ENCODE results near the gene IGF2BP3.

Gene IGF2BP3

DNA sequence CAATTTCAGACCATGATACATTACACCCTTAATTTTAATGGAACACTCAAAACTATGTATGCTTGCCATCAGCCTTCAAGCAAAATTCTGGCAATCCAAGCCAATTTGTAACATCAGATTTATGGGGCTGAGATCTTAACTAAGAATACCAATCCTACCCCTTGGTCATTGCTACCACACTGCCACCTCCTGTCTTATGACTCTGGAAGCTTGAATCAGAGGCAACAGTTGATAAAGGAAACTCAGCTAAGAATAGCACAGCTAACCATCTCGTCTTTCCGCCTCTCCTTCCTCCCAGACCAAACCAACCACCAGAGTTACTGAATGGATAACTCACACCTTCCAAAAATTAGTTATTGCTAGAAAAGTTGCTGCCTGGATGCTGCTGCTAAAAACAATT is 7.4 kb downstream of the IGF2BP3 start:
- Histone ChIP-seq H3K36me3 (ENCODE audit: insufficient read depth, low read length) (no peaks in the 10 kb centered on the region), H3K9ac (ENCODE audit: low read depth, low read length) (no peak overlapping the region), H3K9me3 (ENCODE audit: control insufficient read depth, insufficient read depth, low read length) (no peaks in the 10 kb centered on the region), H3K4me1 (ENCODE audit: insufficient read depth, low read length) (peaks cover 29% of the 10 kb centered on the region)

DNA sequence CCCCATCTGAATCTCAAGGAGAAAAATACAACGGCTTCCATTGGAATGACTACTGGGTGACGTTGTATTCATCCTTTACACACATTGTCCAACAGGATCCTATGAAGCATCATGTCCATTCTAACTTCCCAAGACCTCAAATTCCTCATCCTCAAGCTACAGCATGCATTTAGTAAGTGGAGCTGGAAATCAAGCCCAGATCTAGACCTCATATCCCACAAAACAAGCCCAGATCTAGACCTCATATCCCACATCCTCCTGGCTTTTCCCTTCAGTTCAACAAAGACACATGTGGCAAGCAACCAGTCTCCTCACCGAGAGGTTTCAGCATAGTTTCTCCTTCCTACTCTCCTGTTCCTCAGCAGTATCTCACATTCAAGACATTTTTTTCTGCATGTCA is 12.2 kb downstream of the IGF2BP3 start:
- H3K9ac ChIP-seq (ENCODE audit: low read depth, low read length), result no peak overlapping the region
- H3K36me3 ChIP-seq (ENCODE audit: insufficient read depth, low read length), result no peaks in the 10 kb centered on the region
- H3K9me3 ChIP-seq (ENCODE audit: control insufficient read depth, insufficient read depth, low read length), result no peaks in the 10 kb centered on the region
- H3K4me1 ChIP-seq (ENCODE audit: insufficient read depth, low read length), result peaks cover 23% of the 10 kb centered on the region

DNA sequence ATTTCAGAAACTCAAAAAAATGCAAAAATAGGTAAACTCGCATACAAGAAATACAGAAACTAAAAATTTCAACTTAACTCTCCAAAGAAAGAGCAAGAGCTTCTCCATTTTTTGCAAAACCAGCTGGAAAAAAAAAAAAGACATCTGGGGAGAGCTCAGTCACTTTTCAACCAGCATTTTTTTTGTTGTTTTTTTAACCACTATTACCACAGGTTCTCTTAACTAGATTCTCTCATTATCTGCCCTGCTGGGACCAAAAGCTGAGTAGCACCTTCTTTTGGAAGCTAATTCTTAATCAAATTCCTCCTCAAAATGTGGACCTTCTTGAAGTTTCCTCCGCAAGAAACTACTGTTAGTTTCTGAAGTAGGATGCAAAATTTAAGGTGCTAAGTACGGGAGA is 14.2 kb downstream of the IGF2BP3 start:
- Histone ChIP-seq H3K36me3 (ENCODE audit: insufficient read depth, low read length) (no peaks in the 10 kb centered on the region), H3K9me3 (ENCODE audit: control insufficient read depth, insufficient read depth, low read length) (no peaks in the 10 kb centered on the region), H3K9ac (ENCODE audit: low read depth, low read length) (peak overlapping the region; percentile 16; the same call in 1 of the 2 replicates), H3K4me1 (ENCODE audit: insufficient read depth, low read length) (peaks cover 12% of the 10 kb centered on the region)

DNA sequence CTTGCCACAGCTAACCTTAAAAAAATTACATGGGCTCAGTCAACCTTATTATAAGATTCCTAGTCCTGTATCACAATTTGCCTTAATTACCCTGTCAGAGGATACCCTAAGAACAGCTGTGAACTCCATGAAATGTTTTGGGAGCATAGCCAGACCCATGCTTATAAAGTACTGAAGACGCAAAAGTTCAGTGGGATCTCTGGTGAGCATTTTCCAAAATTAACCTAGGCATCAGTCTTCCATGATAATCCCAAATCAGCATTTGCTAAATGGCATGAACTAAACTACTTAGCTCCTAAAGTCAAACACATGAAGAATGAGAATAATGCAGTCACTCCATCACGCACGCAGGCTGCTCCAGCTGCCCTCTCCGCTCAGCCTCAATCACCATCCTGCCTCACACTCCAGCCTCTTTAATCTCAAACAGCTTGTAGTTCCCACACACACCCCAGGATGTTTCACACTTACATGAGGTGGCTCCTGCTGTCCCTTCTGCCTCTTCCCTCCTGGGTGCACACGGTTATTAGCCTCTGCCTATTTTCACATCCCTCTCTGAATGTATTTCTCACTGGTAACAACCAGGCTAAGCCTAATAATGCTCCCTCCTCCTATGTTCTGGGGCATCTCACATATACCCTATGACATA is 15.3 kb downstream of the IGF2BP3 start:
- no peaks in the 10 kb centered on the region for H3K9me3 ChIP-seq (ENCODE audit: control insufficient read depth, insufficient read depth, low read length)
- no peaks in the 10 kb centered on the region for H3K36me3 ChIP-seq (ENCODE audit: insufficient read depth, low read length)
- H3K4me1 ChIP-seq (ENCODE audit: insufficient read depth, low read length), result peaks cover 12% of the 10 kb centered on the region
- no peak overlapping the region for H3K9ac ChIP-seq (ENCODE audit: low read depth, low read length)

DNA sequence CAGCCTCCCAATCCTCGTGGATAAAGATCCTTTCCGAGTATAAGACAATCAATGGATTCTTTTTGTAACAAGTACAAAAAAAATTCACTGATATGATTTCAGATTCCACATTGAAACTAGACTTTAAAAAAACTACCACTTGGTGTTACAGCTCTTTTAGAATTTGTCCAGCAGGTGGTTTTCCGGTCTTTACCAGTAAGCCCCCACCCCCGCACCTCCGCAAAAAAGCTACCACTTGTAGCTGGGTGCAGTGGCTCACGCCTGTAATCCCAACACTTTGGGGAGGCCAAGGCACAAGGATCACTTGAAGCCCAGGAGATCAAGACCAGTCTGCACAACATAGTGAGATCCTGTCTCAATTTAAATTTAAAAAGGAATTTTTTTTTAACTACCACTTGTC is 19.8 kb downstream of the IGF2BP3 start:
- Histone ChIP-seq H3K36me3 (ENCODE audit: insufficient read depth, low read length) (no peaks in the 10 kb centered on the region), H3K4me1 (ENCODE audit: insufficient read depth, low read length) (peaks cover 11% of the 10 kb centered on the region), H3K9me3 (ENCODE audit: control insufficient read depth, insufficient read depth, low read length) (no peaks in the 10 kb centered on the region), H3K9ac (ENCODE audit: low read depth, low read length) (no peak overlapping the region)

DNA sequence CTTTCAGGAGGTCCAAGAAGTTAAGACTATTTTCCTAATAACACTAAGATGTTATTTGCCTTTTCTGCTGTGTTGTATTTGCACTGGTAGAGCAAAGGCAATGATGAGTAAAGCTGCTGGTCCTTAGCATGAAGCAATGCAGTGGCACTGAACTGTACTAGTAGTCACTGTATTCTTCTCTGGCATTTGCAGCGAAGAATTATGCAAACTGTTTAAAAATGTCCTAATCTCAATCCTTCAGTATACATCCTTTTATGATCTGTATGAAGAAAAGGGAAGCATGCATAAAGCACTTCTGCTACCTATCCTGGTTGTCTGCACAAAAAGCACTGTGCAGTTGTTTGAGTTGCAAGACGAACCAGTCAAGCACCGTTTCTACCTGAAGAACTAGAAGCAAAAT is 20.4 kb downstream of the IGF2BP3 start:
- H3K4me1 ChIP-seq (ENCODE audit: insufficient read depth, low read length), result peaks cover 6% of the 10 kb centered on the region
- H3K9ac ChIP-seq (ENCODE audit: low read depth, low read length), result no peak overlapping the region
- H3K9me3 ChIP-seq (ENCODE audit: control insufficient read depth, insufficient read depth, low read length), result no peaks in the 10 kb centered on the region
- H3K36me3 ChIP-seq (ENCODE audit: insufficient read depth, low read length), result no peaks in the 10 kb centered on the region

DNA sequence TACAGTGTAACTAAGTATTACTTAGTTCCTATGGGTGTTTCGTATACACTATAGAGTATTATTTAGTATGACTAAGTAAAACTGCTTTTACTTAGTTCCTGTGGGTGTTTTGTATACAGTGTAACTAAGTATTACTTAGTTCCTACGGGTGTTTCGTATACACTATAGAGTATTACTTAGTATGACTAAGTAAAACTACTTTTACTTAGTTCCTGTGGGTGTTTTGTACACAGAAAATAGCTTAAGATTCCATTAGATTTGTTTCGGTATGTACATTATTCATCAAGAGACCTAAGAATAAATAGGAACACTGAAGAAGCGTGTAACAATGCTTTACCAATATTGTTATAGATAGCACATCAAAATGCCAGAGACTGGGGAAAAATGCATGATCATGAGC is 25.0 kb downstream of the IGF2BP3 start:
- no peaks in the 10 kb centered on the region for H3K9me3 ChIP-seq (ENCODE audit: control insufficient read depth, insufficient read depth, low read length)
- no peaks in the 10 kb centered on the region for H3K4me1 ChIP-seq (ENCODE audit: insufficient read depth, low read length)
- no peak overlapping the region for H3K9ac ChIP-seq (ENCODE audit: low read depth, low read length)
- no peaks in the 10 kb centered on the region for H3K36me3 ChIP-seq (ENCODE audit: insufficient read depth, low read length)

DNA sequence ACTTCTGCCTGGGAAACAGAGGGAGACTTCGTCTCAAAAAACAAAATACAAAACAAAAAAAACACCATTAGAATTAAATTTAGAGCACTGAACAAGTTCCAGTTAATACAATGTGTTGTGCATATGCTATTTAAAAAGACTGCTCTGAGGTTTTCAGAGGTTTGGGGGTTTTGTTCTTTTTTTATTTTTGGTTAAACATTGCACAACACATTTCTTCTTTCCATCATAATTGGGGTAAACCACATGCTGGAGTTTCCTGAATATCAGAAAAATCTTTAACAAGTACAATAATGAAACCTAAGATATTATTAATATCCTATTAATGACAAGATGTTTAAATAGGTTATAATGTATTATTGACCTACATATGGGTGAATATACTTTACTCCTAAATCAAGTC is 26.3 kb downstream of the IGF2BP3 start:
- H3K9me3 ChIP-seq (ENCODE audit: control insufficient read depth, insufficient read depth, low read length), result no peaks in the 10 kb centered on the region
- no peak overlapping the region for H3K9ac ChIP-seq (ENCODE audit: low read depth, low read length)
- no peaks in the 10 kb centered on the region for H3K4me1 ChIP-seq (ENCODE audit: insufficient read depth, low read length)
- H3K36me3 ChIP-seq (ENCODE audit: insufficient read depth, low read length), result no peaks in the 10 kb centered on the region

DNA sequence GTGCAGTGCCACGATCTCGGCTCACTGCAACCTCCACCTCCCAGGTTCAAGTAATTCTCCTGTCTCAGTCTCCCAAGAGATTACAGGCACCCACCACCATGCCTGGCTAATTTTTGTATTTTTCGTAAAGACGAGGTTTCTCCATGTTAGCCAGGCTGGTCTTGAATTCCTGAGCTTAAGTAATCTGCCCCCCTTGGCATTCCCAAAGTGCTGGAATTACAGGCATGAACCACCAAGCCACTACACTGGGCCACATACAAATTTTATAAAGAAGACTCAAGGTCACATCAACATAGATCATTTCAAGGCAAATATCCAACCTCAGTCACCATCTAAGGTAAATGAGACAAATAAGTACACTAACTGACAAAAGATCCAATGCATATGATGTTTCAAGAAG is 32.1 kb downstream of the IGF2BP3 start:
- Histone ChIP-seq H3K36me3 (ENCODE audit: insufficient read depth, low read length) (no peaks in the 10 kb centered on the region), H3K9me3 (ENCODE audit: control insufficient read depth, insufficient read depth, low read length) (no peaks in the 10 kb centered on the region), H3K4me1 (ENCODE audit: insufficient read depth, low read length) (peaks cover 8% of the 10 kb centered on the region; the same call in 1 of the 2 replicates), H3K9ac (ENCODE audit: low read depth, low read length) (no peak overlapping the region)

DNA sequence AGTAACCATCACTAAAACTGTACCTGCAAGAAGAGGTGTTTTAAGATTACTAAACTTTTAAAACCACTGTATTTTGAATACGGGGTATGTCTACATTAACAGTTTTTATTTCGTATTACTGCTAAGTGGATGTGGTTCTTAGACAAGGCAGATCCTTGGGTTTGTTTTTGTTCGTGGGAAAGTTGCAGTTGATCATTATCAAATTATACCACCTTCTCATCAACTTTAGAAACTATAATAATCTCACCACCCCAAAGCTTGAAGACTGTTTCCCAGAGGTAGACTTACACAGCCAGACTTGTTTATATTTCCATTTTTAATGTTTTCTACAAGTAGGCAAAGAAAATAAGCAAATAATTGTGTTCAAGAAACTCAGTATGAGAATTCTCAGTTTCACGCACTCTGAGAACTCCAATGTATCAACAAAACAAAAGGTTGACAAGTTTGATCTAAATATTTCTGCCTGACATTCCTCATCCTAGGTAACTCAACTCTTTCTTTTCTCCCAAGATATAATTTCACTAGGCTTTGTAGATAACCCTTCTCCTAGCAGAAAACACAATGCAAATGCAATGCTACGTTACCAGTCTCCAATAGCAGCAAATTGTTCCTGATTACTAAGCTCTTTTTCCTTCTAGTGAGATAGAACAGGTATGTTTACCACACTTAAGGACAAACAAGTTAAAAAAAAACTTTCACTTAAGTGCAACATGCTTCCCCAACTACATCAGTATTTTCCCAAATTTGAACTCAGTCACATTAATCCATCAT is 36.0 kb downstream of the IGF2BP3 start:
- Histone ChIP-seq H3K4me1 (ENCODE audit: insufficient read depth, low read length) (peaks cover 32% of the 10 kb centered on the region), H3K9ac (ENCODE audit: low read depth, low read length) (no peak overlapping the region), H3K36me3 (ENCODE audit: insufficient read depth, low read length) (no peaks in the 10 kb centered on the region), H3K9me3 (ENCODE audit: control insufficient read depth, insufficient read depth, low read length) (no peaks in the 10 kb centered on the region)

DNA sequence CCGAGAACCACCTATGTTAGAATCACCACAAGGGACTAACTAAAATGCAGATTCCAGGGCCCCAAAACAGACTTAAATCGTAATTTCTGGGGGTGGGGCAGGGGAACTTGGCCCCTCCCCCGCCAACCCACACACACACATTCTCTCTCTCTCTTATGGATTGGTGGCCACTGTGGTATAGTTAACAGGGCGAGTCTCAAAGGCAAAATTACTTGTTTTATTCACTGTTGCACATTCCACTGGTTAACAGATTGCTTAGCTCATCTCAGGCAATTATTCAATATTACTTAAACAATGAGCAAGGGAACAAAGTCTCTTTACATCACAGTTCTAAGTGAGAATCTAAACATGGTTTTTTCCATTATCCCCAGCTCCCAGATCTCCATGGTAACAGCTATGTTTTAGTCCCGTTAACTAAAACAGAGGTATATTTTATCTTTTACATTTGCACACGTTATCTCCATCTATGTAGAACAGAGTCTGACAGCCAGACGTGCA is 38.5 kb downstream of the IGF2BP3 start:
- no peaks in the 10 kb centered on the region for H3K36me3 ChIP-seq (ENCODE audit: insufficient read depth, low read length)
- H3K9me3 ChIP-seq (ENCODE audit: control insufficient read depth, insufficient read depth, low read length), result no peaks in the 10 kb centered on the region
- H3K4me1 ChIP-seq (ENCODE audit: insufficient read depth, low read length), result peaks cover 32% of the 10 kb centered on the region
- H3K9ac ChIP-seq (ENCODE audit: low read depth, low read length), result no peak overlapping the region

DNA sequence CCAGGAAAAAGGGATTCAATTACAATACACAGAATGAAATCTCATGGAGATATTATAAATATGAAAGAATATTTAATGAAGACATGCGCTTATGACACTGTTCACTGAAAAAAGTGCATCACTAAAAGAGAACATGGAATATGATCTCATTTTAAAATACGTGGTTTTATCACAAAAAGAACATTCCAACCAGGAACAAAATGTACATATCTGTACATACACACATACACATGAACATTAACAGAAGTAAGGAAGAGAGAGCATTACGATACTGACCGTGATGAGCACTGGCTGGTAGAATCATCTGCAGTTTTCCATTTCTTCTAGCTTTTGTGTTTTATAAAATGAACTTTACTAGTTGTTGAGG is 39.4 kb downstream of the IGF2BP3 start:
- Histone ChIP-seq H3K9ac (ENCODE audit: low read depth, low read length) (no peak overlapping the region), H3K4me1 (ENCODE audit: insufficient read depth, low read length) (peaks cover 32% of the 10 kb centered on the region)

DNA sequence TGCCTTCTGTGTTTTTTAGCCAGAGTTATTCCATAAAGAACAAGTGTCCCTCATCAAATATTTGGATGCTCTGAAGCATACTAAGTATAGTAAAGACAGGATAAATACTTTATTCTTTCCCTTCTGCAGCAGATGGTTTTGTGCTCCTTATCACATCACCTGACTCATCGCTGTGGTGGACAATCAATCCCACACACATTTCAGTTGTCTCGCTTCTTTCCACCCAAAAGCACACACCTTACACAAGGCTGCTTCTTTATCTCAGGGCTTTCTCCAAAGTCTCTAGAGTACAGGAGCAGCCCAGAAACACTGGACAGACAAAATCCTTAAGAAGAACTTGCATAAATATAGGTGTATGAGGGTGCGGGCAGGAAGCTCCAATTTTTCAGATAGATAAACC is 43.4 kb downstream of the IGF2BP3 start:
- Histone ChIP-seq H3K36me3 (ENCODE audit: insufficient read depth, low read length) (no peaks in the 10 kb centered on the region), H3K9me3 (ENCODE audit: control insufficient read depth, insufficient read depth, low read length) (no peaks in the 10 kb centered on the region), H3K9ac (ENCODE audit: low read depth, low read length) (no peak overlapping the region), H3K4me1 (ENCODE audit: insufficient read depth, low read length) (peaks cover 14% of the 10 kb centered on the region)

More for the DNA sequence above, 39.4 kb downstream of the IGF2BP3 start:
- H3K36me3 ChIP-seq (ENCODE audit: insufficient read depth, low read length), result no peaks in the 10 kb centered on the region
- H3K9me3 ChIP-seq (ENCODE audit: control insufficient read depth, insufficient read depth, low read length), result no peaks in the 10 kb centered on the region

DNA sequence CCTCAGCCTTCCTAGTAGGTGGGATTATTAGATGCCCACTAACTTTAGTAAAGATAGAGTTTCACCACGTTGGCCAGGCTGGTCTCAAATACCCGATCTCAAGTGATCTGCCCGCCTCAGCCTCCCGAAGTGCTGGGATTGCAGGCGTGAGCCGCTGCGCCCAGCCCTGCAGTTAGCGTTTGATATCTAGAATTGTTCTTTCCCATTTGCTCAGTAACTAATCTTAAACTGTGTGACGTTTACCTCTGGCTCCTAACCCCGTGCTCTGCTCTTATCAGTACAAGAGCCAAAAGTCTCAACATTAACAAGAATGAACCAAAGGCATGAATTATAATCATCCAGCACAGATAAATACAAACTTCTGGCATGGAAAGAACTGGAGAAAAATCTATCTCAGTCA is 47.4 kb downstream of the IGF2BP3 start:
- peaks cover 17% of the 10 kb centered on the region; the same call in 1 of the 2 replicates for H3K4me1 ChIP-seq (ENCODE audit: insufficient read depth, low read length)
- H3K9me3 ChIP-seq (ENCODE audit: control insufficient read depth, insufficient read depth, low read length), result no peaks in the 10 kb centered on the region
- H3K9ac ChIP-seq (ENCODE audit: low read depth, low read length), result no peak overlapping the region
- no peaks in the 10 kb centered on the region for H3K36me3 ChIP-seq (ENCODE audit: insufficient read depth, low read length)

DNA sequence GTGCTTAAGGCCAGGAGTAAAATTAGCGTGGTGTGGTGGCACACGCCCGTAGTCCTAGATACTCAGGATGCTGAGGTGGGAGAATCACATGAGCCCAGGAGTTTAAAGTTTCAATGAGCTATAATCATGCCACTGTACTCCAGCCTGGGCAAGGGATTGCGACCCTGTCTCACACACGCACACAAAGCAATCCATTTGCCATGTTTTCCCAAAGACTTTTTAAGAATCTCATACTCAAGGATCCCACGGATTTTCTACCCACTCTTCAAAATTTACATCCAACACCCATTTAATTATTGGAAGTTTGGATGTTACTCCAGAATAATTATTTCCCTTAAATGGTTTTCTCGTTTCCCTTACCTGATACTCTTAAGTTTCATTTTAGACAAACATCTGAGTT is 47.9 kb downstream of the IGF2BP3 start:
- no peaks in the 10 kb centered on the region for H3K36me3 ChIP-seq (ENCODE audit: insufficient read depth, low read length)
- H3K9me3 ChIP-seq (ENCODE audit: control insufficient read depth, insufficient read depth, low read length), result no peaks in the 10 kb centered on the region
- H3K4me1 ChIP-seq (ENCODE audit: insufficient read depth, low read length), result peaks cover 17% of the 10 kb centered on the region; the same call in 1 of the 2 replicates
- no peak overlapping the region for H3K9ac ChIP-seq (ENCODE audit: low read depth, low read length)

Measured in ES-I3 (cell line).